T47D (cell line): ENCODE measurements around the gene ZNF8.

ENCODE experiments used
- DNase-seq, 2 experiments: peaks; one replicate each; pipeline versions ENCODE4 v3.0.0 to v3.0.0-alpha.2; 2011 to 2012; ENCODE audit warnings: low read depth in 1 of 2, low spot score in 1 of 2
- JUND ChIP-seq: IDR thresholded peaks from 2 replicates; pipeline ENCODE4 v1.6.1; 2012; ENCODE audit warnings: low read depth
- in situ Hi-C: cut with HindIII; loops from 2 replicates; pipeline ENCODE4 v1.10.0; 2016; ENCODE audit warnings: low sequenced_read_pairs, low pct_unique_long_range_greater_than_20kb

ZNF8 gene

DNA sequence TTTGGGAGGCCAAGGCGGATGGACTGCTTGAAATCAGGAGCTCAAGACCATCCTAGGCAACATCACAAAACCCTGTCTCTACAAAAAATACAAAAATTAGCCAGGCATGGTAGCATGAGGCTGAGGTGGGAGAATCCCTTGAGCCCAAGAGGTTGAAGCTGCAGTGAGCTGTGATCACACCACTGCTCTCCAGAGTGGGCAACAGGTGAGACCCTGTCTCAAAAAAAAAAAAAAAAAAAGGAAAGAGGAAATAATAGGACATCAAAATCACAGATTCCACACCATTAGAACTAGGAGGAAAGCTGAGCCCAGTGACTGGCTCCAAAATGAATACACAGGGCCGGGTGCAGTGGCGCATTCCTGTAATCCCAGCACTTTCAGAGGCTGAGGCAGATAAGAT lies 3.2 kb upstream of the ZNF8 start:
- no peak for DNase-seq
- no peak for TF ChIP-seq JUND
- in situ Hi-C loops = no loop called here

GRCh38 chr19:58277197-58277596 lies 1.6 kb upstream of the ZNF8 start:
- in situ Hi-C loops = no loop called here
- DNase-seq = no peak
- no peak for TF ChIP-seq JUND

DNA sequence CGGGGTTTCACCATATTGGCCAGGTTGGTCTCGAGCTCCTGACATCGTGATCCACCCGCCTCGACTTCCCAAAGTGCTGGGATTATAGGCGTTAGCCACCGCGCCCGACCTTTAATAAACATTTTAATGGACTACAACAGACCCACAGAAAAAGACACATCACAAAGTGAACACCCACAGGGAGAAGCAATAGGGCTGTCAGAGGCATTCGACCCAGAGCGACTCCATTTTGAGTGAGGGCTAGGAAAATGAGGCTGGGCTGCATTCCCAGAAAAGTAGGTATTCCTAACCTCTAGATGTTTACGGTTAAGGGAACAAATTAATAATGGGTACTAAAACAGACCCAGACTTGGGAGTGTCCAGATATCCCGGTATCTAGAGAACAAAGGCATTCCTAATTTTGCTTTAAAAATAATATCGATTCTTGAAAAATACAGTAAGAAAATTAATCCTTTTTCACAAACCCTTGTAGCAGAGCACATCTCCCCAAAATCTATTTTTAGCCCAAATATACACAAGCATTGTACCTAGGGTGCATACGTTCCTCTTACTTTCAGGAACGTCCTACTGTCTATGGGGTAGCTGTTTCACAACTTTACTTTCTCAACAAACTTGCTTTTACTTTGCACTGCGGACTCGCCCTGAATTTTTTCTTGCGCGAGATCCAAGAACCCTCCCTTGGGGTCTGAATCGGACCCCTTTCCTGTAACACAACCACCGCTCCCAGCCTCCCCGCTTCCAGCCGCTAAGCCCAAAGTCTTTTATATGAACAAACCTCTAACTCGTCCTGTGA lies 811 bp upstream of the ZNF8 start:
- TF ChIP-seq JUND = no peak
- in situ Hi-C loops = no loop called here
- no peak for DNase-seq

GRCh38 chr19:58279042-58279924 lies 528 bp downstream of the ZNF8 start:
- DNase-seq = peak in 1 of 2 experiments; percentile 33
- in situ Hi-C loops = no loop called here
- no peak for TF ChIP-seq JUND

DNA sequence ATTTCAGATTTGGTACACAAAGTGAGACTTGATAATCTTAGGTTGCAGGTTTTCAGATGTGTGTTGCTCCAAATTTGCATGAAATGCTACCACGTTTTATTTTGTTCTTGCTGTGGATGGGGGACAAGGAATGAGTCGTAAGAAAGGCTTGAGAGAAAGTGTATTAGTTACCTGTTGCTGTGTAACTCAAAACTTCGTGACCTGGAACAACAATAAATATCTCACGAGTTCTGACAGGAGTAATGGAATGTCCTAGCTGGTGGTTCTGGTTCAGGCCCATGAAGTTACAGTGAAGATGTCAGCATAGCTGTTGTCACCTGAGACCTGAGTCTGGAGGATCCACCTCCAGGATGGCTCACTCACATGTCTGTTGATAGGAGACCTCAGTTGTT lies 1.2 kb downstream of the ZNF8 start:
- DNase-seq = no peak
- TF ChIP-seq JUND = no peak
- in situ Hi-C loops = no loop called here

- TF ChIP-seq JUND = no peak
- in situ Hi-C loops = no loop called here
- DNase-seq = no peak
Measured at GRCh38 chr19:58284199-58284598, 5.4 kb downstream of the ZNF8 start.

- DNase-seq = no peak
- in situ Hi-C loops = no loop called here
- no peak for TF ChIP-seq JUND
Measured at GRCh38 chr19:58291943-58292342, 13.2 kb downstream of the ZNF8 start.

DNA sequence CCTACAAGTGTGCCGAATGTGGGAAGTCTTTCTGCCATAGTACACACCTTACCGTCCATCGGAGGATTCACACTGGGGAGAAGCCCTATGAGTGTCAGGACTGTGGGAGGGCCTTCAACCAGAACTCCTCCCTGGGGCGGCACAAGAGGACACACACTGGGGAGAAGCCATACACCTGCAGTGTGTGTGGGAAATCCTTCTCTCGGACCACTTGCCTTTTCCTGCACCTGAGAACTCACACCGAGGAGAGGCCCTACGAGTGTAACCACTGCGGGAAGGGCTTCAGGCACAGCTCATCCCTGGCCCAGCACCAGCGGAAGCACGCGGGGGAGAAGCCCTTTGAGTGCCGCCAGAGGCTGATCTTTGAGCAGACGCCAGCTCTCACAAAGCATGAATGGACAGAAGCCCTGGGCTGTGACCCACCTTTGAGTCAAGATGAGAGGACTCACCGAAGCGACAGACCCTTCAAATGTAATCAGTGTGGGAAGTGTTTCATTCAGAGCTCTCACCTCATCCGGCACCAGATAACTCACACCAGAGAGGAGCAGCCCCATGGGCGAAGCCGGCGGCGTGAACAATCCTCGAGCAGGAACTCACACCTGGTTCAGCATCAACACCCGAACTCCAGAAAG lies 16.1 kb downstream of the ZNF8 start:
- no peak for DNase-seq
- in situ Hi-C loops = no loop called here
- no peak for TF ChIP-seq JUND

GRCh38 chr19:58296104-58296503 lies 17.3 kb downstream of the ZNF8 start:
- in situ Hi-C loops = no loop called here
- no peak for DNase-seq
- TF ChIP-seq JUND = no peak

GRCh38 chr19:58300620-58301019 lies 21.9 kb downstream of the ZNF8 start:
- in situ Hi-C loops = no loop called here
- DNase-seq = no peak
- TF ChIP-seq JUND = no peak

DNA sequence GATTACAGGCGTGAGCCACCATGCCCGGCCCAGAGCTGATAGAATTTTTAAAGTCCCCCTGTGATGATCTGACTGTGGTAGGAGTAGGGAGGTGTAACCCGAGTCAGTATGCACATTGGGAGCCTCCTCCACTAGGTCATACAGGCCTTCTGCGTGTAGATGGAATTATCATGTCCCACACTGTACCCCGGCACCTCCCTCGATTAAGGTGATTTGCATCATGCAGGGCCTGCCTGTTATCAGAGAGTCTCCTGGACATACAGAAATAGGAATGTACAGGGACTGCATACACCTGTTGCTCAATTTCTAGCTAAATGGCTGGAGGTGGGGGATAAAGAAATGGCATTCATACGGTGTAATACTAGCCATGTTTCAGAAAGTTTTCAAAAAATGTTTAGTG lies 25.5 kb downstream of the ZNF8 start:
- no peak for DNase-seq
- in situ Hi-C loops = no loop called here
- TF ChIP-seq JUND = no peak

DNA sequence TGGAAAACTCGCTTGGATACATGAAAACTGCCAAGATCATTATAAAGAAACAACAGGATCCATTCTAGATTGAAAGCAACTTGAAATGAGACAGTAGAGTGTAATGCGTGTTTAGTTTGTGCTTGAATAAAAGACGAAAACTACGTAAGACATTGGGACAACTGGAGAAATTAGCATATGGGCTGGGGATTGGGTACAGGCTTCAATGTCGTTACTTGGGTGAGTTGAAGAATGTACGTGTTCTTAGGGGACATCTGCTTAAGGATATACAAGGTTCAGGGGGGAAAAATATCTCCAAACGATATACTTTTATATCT lies 26.0 kb downstream of the ZNF8 start:
- in situ Hi-C loops = no loop called here
- DNase-seq = no peak
- TF ChIP-seq JUND = no peak

DNA sequence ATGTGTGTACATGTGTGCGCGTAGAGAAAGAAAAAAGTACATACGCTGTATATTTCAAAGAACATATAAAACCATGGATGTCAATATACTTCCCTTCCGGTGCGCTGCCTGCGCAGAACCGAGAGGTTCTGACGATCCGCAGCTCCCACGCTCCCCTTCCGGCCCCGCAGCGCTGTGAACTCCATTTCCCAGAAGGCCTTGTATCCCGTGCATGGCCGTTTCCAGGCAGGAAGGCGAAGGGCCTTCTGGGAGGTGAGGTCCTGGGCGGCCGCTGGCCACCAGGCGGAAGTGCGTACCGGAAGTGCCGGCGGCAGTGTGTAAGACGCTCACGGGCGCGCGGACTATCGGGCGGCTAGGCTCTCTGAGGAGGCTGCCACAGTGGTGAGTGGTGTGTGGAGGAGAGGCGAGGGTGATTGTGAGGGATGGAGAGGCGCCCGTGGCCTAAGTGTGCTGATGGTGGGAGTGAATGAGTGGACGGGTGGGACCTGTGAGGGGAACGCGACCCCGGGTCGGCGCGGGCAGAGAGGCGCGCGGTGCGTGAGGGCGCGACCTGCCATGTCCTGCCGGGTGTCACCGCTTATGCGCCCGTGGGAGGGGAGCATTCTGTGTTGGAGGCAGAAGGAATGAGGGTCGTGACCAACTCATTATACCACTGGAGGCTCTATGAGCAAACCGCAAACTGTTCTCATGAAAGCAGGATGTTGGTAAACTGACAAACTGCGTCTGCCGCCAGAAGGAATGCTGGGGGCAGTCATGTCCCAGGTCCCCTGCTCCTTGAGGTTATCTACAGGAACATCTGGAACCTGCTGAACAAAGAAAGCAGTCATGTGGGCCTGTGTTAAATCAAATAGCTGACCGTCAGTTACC lies 26.5 kb downstream of the ZNF8 start, which contains the start of gene ERVK3-1:
ERVK3-1 (plus strand) TSS at position 313 of the 867 bp plus-strand sequence. CDS start 6,792 bp downstream, outside the sequence.
- DNase-seq = peak; percentile 84 to 95
- TF ChIP-seq JUND = no peak
- in situ Hi-C loops = no loop called here
